Panc1 (cell line): ENCODE measurements around the gene ZKSCAN4. TPM values are rescaled to one million over a fixed set of nuclear protein-coding genes. Genes with fewer than 3 reads are reported as not detected.
A peak's percentile ranks its signal among the peaks of the same experiment; 100 is the strongest.

Source experiments
- ATAC-seq: fragments of 200-7000 bp; cut with Tn5 transposase; 2 replicates; pipeline ENCODE4 v1.9.1; 2020; ENCODE audit warnings: mild to moderate bottlenecking, moderate library complexity
- BruUV-seq: library from RNA; stranded (reverse); fragments of 400-500 nt; replicated peaks from 2 replicates; lab custom pipeline; 2021; lab: Mats Ljungman, UMichigan
- CTCF ChIA-PET: fragments of 300-600 bp; sonication (Branson Sonifier 250); formaldehyde crosslinking; loops from one replicate; lab custom pipeline; 2022; ENCODE audit warnings: antibody characterized with exemption; lab: Charles Lee
- POLR2A ChIA-PET: fragments of 300-600 bp; sonication (Branson Sonifier 250); formaldehyde crosslinking; loops from one replicate; lab custom pipeline; 2022; ENCODE audit warnings: antibody characterized with exemption; lab: Charles Lee
- DNase-seq: peaks from one replicate; pipeline ENCODE4 v3.0.0-alpha.2; 2010; ENCODE audit warnings: low read depth, low spot score
- H3K27ac ChIP-seq: 2 replicates; pipeline ENCODE4 v1.5.1; 2011; ENCODE audit warnings: mild to moderate bottlenecking, low read length, inconsistent platforms
- H3K27me3 ChIP-seq: fragments of 200-500 bp; sonication (Bioruptor generic); 2 replicates; pipeline ENCODE4 v1.6.0; 2014; ENCODE audit warnings: low read length, inconsistent platforms; ENCODE audit not compliant: control insufficient read depth, insufficient read depth
- H3K36me3 ChIP-seq: fragments of 200-500 bp; sonication (Bioruptor generic); 2 replicates; pipeline ENCODE4 v1.5.1; 2014; ENCODE audit warnings: inconsistent platforms, mild to moderate bottlenecking, low read length, moderate library complexity; ENCODE audit not compliant: control insufficient read depth, insufficient read depth
- H3K4me1 ChIP-seq: 2 replicates; pipeline ENCODE4 v1.5.1; 2011; ENCODE audit warnings: inconsistent platforms, mild to moderate bottlenecking, low read length, moderate library complexity; ENCODE audit not compliant: control insufficient read depth, insufficient read depth
- H3K4me3 ChIP-seq, 2 experiments: 2 replicates each; pipeline ENCODE4 v1.5.1; 2011 to 2012; ENCODE audit warnings: low read depth in 2 of 2, low read length in 2 of 2, mild to moderate bottlenecking in 2 of 2, inconsistent platforms in 1 of 2, moderate library complexity in 1 of 2
- H3K9me3 ChIP-seq: fragments of 200-500 bp; sonication (Bioruptor generic); 2 replicates; pipeline ENCODE4 v1.5.1; 2014; ENCODE audit warnings: low read depth, mild to moderate bottlenecking, inconsistent platforms, low read length, moderate library complexity; ENCODE audit not compliant: control insufficient read depth, insufficient read depth
- CTCF ChIP-seq: fragments of 450-650 bp; IDR thresholded peaks from 2 replicates; pipeline ENCODE4 v1.5.1; 2017; ENCODE audit warnings: mild to moderate bottlenecking
- POLR2AphosphoS5 ChIP-seq: IDR thresholded peaks from 2 replicates; pipeline ENCODE4 v1.6.1; 2012; ENCODE audit warnings: mild to moderate bottlenecking, low read depth, low read length, moderate library complexity
- SIN3A ChIP-seq: IDR thresholded peaks from 2 replicates; pipeline ENCODE4 v1.6.1; 2012; ENCODE audit warnings: low read depth, mild to moderate bottlenecking, low read length, moderate library complexity, borderline replicate concordance; ENCODE audit not compliant: insufficient read depth
- TCF7L2 ChIP-seq: IDR thresholded peaks from 2 replicates; pipeline ENCODE4 v1.6.1; 2011; ENCODE audit warnings: mild to moderate bottlenecking, low read depth, low read length, inconsistent platforms
- in situ Hi-C: cut with HindIII; loops from 2 replicates; pipeline ENCODE4 v1.10.0; 2016; ENCODE audit warnings: low sequenced_read_pairs, low pct_unique_long_range_greater_than_20kb
- intact Hi-C: fragments of 100-400 bp; cut with micrococcal nuclease; formaldehyde crosslinking; loops from one replicate; pipeline ENCODE4 v1.10.0; 2022; ENCODE audit not compliant: unreplicated experiment
- total RNA-seq: library from RNA; stranded (reverse); gene quantifications from one replicate; pipeline ENCODE4 v1.2.1, GENCODE V29; 2021; ENCODE audit not compliant: unreplicated experiment
- TF ChIP-seq, protein P1 (sequence below), 2 experiments: IDR thresholded peaks; 2 replicates each; pipeline ENCODE4 v1.6.1; 2011 to 2012; ENCODE audit warnings: low read depth in 2 of 2, control low read depth in 1 of 2, low read length in 1 of 2, mild to moderate bottlenecking in 1 of 2, moderate library complexity in 1 of 2; ENCODE audit not compliant: insufficient read depth in 1 of 2

ZKSCAN4 gene
- total RNA-seq, 1 experiment from 2014 or later: 4.4 TPM

GRCh38 chr6:28267695-28268059, 15.6 kb upstream of the ZKSCAN4 start:
- no TSS peak for BruUV-seq

DNA sequence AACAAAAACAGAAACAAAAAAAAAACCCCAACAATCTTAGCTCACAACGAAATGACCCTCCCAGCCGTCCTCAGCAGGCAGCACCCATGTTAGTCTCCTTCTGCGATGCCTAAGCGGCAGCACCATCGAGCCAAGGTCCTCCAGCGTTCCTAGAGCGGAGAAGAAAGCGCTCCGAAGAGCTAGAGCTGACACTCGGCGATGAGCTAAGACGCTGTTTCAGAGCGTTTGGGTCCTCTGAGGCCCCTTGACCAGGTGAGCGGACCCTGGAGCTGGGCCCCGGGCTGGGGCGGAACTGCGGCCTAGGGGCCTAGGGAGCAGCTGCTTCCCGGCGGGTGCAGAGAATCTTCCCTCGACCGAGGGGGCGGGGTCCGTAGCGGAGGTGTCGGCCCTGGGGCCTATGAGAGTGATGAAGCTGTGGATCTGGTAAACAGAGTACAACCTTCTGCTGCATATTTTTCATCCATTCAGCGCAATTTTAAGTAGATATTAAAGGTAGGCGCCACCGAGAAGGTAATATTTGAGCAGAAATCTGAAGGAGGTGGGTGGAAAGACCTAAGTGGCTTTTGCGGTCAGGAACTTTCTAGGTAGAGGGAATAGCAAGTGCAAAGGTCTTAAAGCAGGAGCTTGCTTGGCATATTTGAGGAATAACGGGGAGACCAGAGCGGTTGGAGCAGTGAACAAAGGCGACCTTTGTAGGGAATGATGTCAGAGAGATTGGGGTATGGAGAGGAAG, 15.1 kb upstream of the ZKSCAN4 start, which contains the start of gene ZSCAN26:
ZSCAN26 (plus strand) TSS at position 182 of the 733 bp plus-strand sequence. CDS start 4,777 bp downstream, outside the sequence.
- Histone ChIP-seq H3K4me3 (peak within 1 kb of the TSS; percentile 73 to 83), H3K36me3 (no peaks in the 10 kb centered on the region; the same call in none of the 2 replicates), H3K27ac (peak within 1 kb of the TSS; percentile 95), H3K9me3 (no peaks in the 10 kb centered on the region), H3K4me1 (peaks cover 16% of the 10 kb centered on the region; the same call in 1 of the 2 replicates), H3K27me3 (no peaks in the 10 kb centered on the region)
- ChIA-PET CTCF (interaction anchor here (0.7 to 1.0 kb wide), 3 partner anchors 26 to 132 kb away, joined by 3 to 11 read pairs (median 5); no protein-coding TSS in a partner anchor), POLR2A (interaction anchor here (0.6 to 0.7 kb wide), 4 partner anchors 15 to 438 kb away, joined by 3 to 10 read pairs (median 7); partner anchors contain the start of gene ZKSCAN4)
- ATAC-seq: peak; percentile 98
- DNase-seq: peak; percentile 78
- no TSS peak for BruUV-seq
- TF ChIP-seq CTCF (no peak), TCF7L2 (0 out of 2 replicates have a peak, but pooled peaks have one; percentile 36), POLR2AphosphoS5 (peak; percentile 74), SIN3A (peak; percentile 73; the same call in 1 of the 2 replicates)
- TF ChIP-seq, protein P1, sequence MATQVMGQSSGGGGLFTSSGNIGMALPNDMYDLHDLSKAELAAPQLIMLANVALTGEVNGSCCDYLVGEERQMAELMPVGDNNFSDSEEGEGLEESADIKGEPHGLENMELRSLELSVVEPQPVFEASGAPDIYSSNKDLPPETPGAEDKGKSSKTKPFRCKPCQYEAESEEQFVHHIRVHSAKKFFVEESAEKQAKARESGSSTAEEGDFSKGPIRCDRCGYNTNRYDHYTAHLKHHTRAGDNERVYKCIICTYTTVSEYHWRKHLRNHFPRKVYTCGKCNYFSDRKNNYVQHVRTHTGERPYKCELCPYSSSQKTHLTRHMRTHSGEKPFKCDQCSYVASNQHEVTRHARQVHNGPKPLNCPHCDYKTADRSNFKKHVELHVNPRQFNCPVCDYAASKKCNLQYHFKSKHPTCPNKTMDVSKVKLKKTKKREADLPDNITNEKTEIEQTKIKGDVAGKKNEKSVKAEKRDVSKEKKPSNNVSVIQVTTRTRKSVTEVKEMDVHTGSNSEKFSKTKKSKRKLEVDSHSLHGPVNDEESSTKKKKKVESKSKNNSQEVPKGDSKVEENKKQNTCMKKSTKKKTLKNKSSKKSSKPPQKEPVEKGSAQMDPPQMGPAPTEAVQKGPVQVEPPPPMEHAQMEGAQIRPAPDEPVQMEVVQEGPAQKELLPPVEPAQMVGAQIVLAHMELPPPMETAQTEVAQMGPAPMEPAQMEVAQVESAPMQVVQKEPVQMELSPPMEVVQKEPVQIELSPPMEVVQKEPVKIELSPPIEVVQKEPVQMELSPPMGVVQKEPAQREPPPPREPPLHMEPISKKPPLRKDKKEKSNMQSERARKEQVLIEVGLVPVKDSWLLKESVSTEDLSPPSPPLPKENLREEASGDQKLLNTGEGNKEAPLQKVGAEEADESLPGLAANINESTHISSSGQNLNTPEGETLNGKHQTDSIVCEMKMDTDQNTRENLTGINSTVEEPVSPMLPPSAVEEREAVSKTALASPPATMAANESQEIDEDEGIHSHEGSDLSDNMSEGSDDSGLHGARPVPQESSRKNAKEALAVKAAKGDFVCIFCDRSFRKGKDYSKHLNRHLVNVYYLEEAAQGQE (IDR thresholded peaks at IDR 0.05; ENCODE audit: insufficient read depth in 1 of 2, low read depth in 2 of 2, low read length in 1 of 2): no peak
- in situ Hi-C loops (no loop called here), intact Hi-C loops (loop anchor here (5.0 kb wide), 1 partner anchor 85 kb away; no protein-coding TSS in a partner anchor)

More at GRCh38 chr6:28267695-28268059, 15.6 kb upstream of the ZKSCAN4 start:
- Histone ChIP-seq H3K4me3 (peak overlapping the region; percentile 73 to 83), H3K27ac (peak overlapping the region; percentile 95), H3K36me3 (no peaks in the 10 kb centered on the region; the same call in none of the 2 replicates), H3K4me1 (peaks cover 16% of the 10 kb centered on the region; the same call in 1 of the 2 replicates), H3K9me3 (no peaks in the 10 kb centered on the region), H3K27me3 (no peaks in the 10 kb centered on the region)
- ATAC-seq (no peak), DNase-seq (no peak)
- intact Hi-C loops: loop anchor here (5.0 kb wide), 1 partner anchor 85 kb away; no protein-coding TSS in a partner anchor
- ChIA-PET CTCF (interaction anchor here (1.0 kb wide), 1 partner anchor 88 kb away, joined by 11 read pairs; no protein-coding TSS in a partner anchor), POLR2A (no interaction called here)
- TF ChIP-seq POLR2AphosphoS5 (no peak), SIN3A (no peak), TCF7L2 (no peak), CTCF (no peak)
- TF ChIP-seq, protein P1 (IDR thresholded peaks at IDR 0.05; ENCODE audit: insufficient read depth in 1 of 2, low read depth in 2 of 2, low read length in 1 of 2): no peak
- in situ Hi-C loops: no loop called here
